Epithelial cell of esophagus (primary cell): ENCODE data around the gene ARHGAP15.

ENCODE experiments used
- DNase-seq: peaks from one replicate; pipeline ENCODE4 v3.0.0; 2010; ENCODE audit warnings: low read depth
- H3K4me3 ChIP-seq: 2 replicates; pipeline ENCODE4 v1.5.1; 2011; ENCODE audit warnings: mild to moderate bottlenecking, low read length, control low read depth
- CTCF ChIP-seq: IDR thresholded peaks from 2 replicates; pipeline ENCODE4 v1.5.1; 2011; ENCODE audit warnings: low read depth, mild to moderate bottlenecking, low read length, control low read depth, inconsistent platforms; ENCODE audit not compliant: insufficient read depth; ENCODE audit errors: missing control alignments

ARHGAP15 gene

GRCh38 chr2:143706354-143706753, 577.1 kb downstream of the ARHGAP15 start:
- DNase-seq, result no peak
- no peak for TF ChIP-seq CTCF
- no peak overlapping the region for H3K4me3 ChIP-seq

- no peak overlapping the region for H3K4me3 ChIP-seq
- TF ChIP-seq CTCF, result no peak
Measured at GRCh38 chr2:143708682-143709081, 579.5 kb downstream of the ARHGAP15 start.

GRCh38 chr2:143710196-143710595, 581.0 kb downstream of the ARHGAP15 start:
- no peak for DNase-seq

More at GRCh38 chr2:143708682-143709081, 579.5 kb downstream of the ARHGAP15 start:
- DNase-seq, result no peak

GRCh38 chr2:143710879-143711278, 581.7 kb downstream of the ARHGAP15 start:
- no peak overlapping the region for H3K4me3 ChIP-seq
- no peak for TF ChIP-seq CTCF
- DNase-seq, result no peak

More at GRCh38 chr2:143710196-143710595, 581.0 kb downstream of the ARHGAP15 start:
- H3K4me3 ChIP-seq, result no peak overlapping the region
- TF ChIP-seq CTCF, result no peak

- no peak for DNase-seq
- no peak for TF ChIP-seq CTCF
- no peak overlapping the region for H3K4me3 ChIP-seq
Measured at GRCh38 chr2:143716522-143716921, 587.3 kb downstream of the ARHGAP15 start.

- no peak overlapping the region for H3K4me3 ChIP-seq
- DNase-seq, result no peak
- no peak for TF ChIP-seq CTCF
Measured at GRCh38 chr2:143717053-143717452, 587.8 kb downstream of the ARHGAP15 start.

GRCh38 chr2:143717536-143718168, 588.4 kb downstream of the ARHGAP15 start:
- no peak overlapping the region for H3K4me3 ChIP-seq
- TF ChIP-seq CTCF, result no peak
- no peak for DNase-seq
